Heart right ventricle (tissue), 16 donors: ENCODE results near the gene SOX9. TPM values are rescaled to one million over a fixed set of nuclear protein-coding genes. Genes with fewer than 3 reads are reported as not detected.

ENCODE experiments used
- ATAC-seq, 8 donors: fragments of 200-7000 bp; cut with Tn5 transposase; one replicate each; pipeline ENCODE4 v1.9.1; 2020; ENCODE audit warnings: mild to moderate bottlenecking in 8 of 8, moderate library complexity in 8 of 8, moderate number of reproducible peaks in 1 of 8
- DNase-seq, 2 donors: peaks; one replicate each; pipeline ENCODE4 v3.0.0-alpha.2; 2020
- H3K27ac ChIP-seq, 10 donors: fragments of 200-600 bp; sonication (generic) in 2 of 10; one replicate each; pipeline versions ENCODE4 v1.5.0 to v1.8.0; 2020 to 2022; ENCODE audit warnings: mild to moderate bottlenecking in 3 of 10
- H3K27me3 ChIP-seq, 7 donors: fragments of 200-600 bp; one replicate each; pipeline ENCODE4 v1.8.0; 2021 to 2022; ENCODE audit warnings: mild to moderate bottlenecking in 2 of 7
- H3K36me3 ChIP-seq, 9 donors: fragments of 200-600 bp; sonication (generic) in 1 of 9; one replicate each; pipeline versions ENCODE4 v1.5.0 to v1.8.0; 2020 to 2022; ENCODE audit warnings: mild to moderate bottlenecking in 2 of 9
- H3K4me1 ChIP-seq, 9 donors: fragments of 200-600 bp; sonication (generic) in 1 of 9; one replicate each; pipeline versions ENCODE4 v1.5.0 to v1.8.0; 2020 to 2022; ENCODE audit warnings: mild to moderate bottlenecking in 4 of 9
- H3K4me3 ChIP-seq, 10 donors: fragments of 200-600 bp; sonication (generic) in 2 of 10; one replicate each; pipeline versions ENCODE4 v1.5.0 to v1.8.0; 2020 to 2022; ENCODE audit warnings: mild to moderate bottlenecking in 7 of 10, moderate library complexity in 2 of 10
- H3K9me3 ChIP-seq, 11 donors: fragments of 200-600 bp in 10 of 11; sonication (generic) in 2 of 11; one replicate each; pipeline versions ENCODE4 v1.5.0 to v1.8.0; 2013 to 2022; ENCODE audit warnings: mild to moderate bottlenecking in 2 of 11, control low read depth in 1 of 11, moderate library complexity in 1 of 11
- WGBS, 2 donors: extraction: QIAGEN DNeasy Blood & Tissue Kit; methylation state at CpG; one replicate each; pipeline ENCODE4 v1.1.7; 2013; ENCODE audit warnings: inconsistent platforms in 1 of 2; 5-methylcytosine and 5-hydroxymethylcytosine counted together
- intact Hi-C, 10 donors: fragments of 100-400 bp; cut with DNase I; formaldehyde crosslinking; loops; one replicate each; pipeline versions ENCODE4 v1.11.1 to v1.14.2; 2022
- polyA plus RNA-seq, 2 donors: library from polyadenylated mRNA; stranded (reverse); fragments of 200-250 nt; gene quantifications; one replicate each; pipeline ENCODE4 v1.2.3, GENCODE V29; 2013
- total RNA-seq, 10 donors: library from RNA; stranded (reverse); fragmentation: NEBNext Ultra II Directional in 3 of 10; extraction: Animal tissue kit (Norgen Biotek cat#: 25700) in 3 of 10; gene quantifications; one replicate each; pipeline versions ENCODE4 v1.2.1 to v1.2.4, GENCODE V29; 2021 to 2023
- TF ChIP-seq, protein P1 (sequence below), 9 donors: fragments of 200-600 bp; sonication (generic) in 2 of 9; IDR thresholded peaks; one replicate each; pipeline versions ENCODE4 v1.5.0 to v1.8.0; 2021 to 2022; ENCODE audit warnings: antibody characterized with exemption in 9 of 9, mild to moderate bottlenecking in 5 of 9, moderate library complexity in 1 of 9
- donor health status: Arrhythmogenic right ventricular cardiomyopathy.
- donor health status: ischemic (EF 13 %, LVEDD 7.1; RV severe dilation, severe dysfunction).
- donor health status: healthy with polysubstance abuse.
- donor health status: DM: no; HTN: yes; CAD: no.
- donor health status: DM: no; HTN: no; CAD: no.
- donor health status: ischemic (EF 25% LVEDD 6.9; RV normal size, moderate dysfunction).
- donor health status: ischemic (EF 25% LVEDD 5.7; RV mildly dilated, moderate dysfunction).
- donor health status: healthy.
- donor health status: DM: yes; HTN: yes; CAD: no.
- donor health status: Ischemic cardiomyopathy.
- donor health status: ischemic (EF 35%, LVEDD 5.7; RV mildly dilated, moderate dysfunction).
- donor health status: nonischemic (EF 11% LVEDD 7.7; RV severe dilation, severe dysfunction).
- donor health status: DM: yes; HTN: yes; CAD: no.
- donor health status: PGD.
- donor health status: ischemic (EF 29% LVEDD 5.4; RV normal size, mild dysfunction).
- donor health status: nonischemic (EF 23%, LVEDD 6.1; RV moderate dilation, normal function).

SOX9 gene
- total and polyA plus RNA-seq, 12 donors: 5.0 to 25.7 (median 12.8) TPM

DNA sequence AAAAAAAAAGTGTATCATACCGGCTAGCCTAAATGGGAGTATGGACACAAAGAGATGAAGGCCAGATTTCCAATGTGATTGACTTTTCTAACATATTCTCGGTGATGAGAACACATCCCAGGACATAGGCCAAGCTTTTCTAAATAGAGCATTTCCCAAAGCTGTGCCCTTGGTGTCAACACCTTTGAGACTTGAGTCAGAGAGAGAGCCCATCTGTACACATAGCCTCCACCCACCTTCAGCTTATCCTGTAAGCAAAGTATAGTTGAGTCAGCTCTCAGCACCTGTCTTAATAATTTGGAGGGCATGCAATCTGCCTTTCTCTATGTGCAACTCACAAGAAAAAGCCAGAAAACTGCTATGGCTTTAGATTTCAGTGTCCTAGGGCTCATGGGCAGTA is 42.7 kb downstream of the SOX9 start:
- no peak overlapping the region for H3K4me3 ChIP-seq
- H3K36me3 ChIP-seq: no peaks in the 10 kb centered on the region
- peaks cover 0 to 14% (median 0%) of the 10 kb centered on the region in 9 donors for H3K4me1 ChIP-seq
- H3K27me3 ChIP-seq: no peaks in the 10 kb centered on the region
- ATAC-seq: peak in 6 of 8 donors; percentile 39 to 82 (median 55)
- intact Hi-C loops: no loop called here
- DNase-seq: no peak
- H3K9me3 ChIP-seq: no peaks in the 10 kb centered on the region
- H3K27ac ChIP-seq: no peak overlapping the region
- 61 to 70% methylated on average over 2 of the region's 2 CpGs for WGBS, 2 donors
- TF ChIP-seq, protein P1, sequence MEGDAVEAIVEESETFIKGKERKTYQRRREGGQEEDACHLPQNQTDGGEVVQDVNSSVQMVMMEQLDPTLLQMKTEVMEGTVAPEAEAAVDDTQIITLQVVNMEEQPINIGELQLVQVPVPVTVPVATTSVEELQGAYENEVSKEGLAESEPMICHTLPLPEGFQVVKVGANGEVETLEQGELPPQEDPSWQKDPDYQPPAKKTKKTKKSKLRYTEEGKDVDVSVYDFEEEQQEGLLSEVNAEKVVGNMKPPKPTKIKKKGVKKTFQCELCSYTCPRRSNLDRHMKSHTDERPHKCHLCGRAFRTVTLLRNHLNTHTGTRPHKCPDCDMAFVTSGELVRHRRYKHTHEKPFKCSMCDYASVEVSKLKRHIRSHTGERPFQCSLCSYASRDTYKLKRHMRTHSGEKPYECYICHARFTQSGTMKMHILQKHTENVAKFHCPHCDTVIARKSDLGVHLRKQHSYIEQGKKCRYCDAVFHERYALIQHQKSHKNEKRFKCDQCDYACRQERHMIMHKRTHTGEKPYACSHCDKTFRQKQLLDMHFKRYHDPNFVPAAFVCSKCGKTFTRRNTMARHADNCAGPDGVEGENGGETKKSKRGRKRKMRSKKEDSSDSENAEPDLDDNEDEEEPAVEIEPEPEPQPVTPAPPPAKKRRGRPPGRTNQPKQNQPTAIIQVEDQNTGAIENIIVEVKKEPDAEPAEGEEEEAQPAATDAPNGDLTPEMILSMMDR (IDR thresholded peaks at IDR 0.05): no peak

DNA sequence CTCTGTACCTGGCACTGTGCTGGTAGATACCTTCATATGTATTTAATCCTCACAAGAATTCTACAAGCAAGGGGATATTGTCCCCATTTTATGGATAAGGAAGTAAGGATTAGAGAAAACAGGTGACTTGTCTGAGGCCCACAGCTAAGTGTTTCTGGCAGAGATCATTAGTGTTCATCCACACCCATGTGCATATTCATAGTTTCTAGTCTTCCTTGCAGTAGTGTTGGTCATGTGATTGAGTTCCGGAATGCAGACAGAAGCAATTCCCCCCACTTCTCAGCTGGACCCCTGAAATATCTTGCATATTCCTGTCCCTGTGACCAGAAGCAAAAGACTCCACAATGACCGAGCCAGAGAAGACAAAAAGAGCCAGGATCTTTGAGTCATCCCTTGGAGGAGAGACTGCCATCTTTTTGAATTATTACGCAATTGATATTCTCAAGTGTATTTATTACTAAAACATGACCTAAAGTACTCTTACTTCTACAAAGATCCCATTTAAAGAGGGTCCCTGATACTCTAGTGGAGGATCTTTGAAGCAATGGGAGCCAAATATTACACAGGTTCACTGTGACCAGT is 43.4 kb downstream of the SOX9 start:
- H3K4me1 ChIP-seq: peaks cover 0 to 14% (median 0%) of the 10 kb centered on the region in 9 donors
- no peak overlapping the region for H3K4me3 ChIP-seq
- WGBS, 2 donors: 80 to 82% methylated on average over 3 of the region's 3 CpGs
- intact Hi-C loops: no loop called here
- no peaks in the 10 kb centered on the region for H3K36me3 ChIP-seq
- no peaks in the 10 kb centered on the region for H3K9me3 ChIP-seq
- no peaks in the 10 kb centered on the region for H3K27me3 ChIP-seq
- TF ChIP-seq, protein P1 (IDR thresholded peaks at IDR 0.05): no peak
- no peak overlapping the region for H3K27ac ChIP-seq
- DNase-seq (no peak), ATAC-seq (peak in 3 of 8 donors; percentile 44 to 56 (median 48))

DNA sequence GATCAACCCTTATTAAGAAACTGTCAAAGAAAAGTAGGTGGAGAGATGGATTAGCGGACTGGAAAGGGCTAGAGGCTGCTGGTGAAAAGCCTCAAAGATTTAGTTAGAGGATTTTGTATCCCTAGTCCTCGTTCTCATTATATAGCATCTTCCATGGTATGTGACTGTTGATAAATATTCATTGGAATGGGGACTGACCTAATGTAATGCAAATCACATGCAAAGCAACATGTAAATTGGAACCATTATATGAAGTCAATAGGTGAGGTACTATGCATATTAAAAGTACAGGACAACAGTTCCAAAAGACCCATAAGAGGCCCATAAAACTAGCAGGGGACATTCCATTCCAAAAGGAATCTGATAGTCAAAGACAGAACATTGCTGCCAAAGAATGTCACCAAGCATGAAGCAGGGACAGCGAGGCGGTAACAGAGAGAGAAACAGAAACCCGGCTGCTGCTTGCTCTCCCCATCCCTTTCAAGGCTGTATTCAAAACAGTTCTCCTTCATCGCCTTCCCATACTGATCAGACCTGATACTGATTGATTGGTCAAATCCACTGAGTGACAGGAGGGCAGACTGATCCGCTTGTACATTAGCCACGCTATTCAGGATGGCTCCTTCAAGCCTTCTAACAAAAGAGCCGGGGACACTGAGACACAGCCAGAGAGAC is 44.5 kb downstream of the SOX9 start:
- H3K36me3 ChIP-seq: no peaks in the 10 kb centered on the region
- H3K4me1 ChIP-seq: peaks cover 0 to 14% (median 0%) of the 10 kb centered on the region in 9 donors
- no peaks in the 10 kb centered on the region for H3K9me3 ChIP-seq
- WGBS, 2 donors: 69 to 71% methylated on average over 9 of the region's 9 CpGs
- H3K4me3 ChIP-seq: no peak overlapping the region
- no peaks in the 10 kb centered on the region for H3K27me3 ChIP-seq
- peak in 1 of 8 donors; percentile 65 for ATAC-seq
- TF ChIP-seq, protein P1 (IDR thresholded peaks at IDR 0.05): no peak
- no peak for DNase-seq
- intact Hi-C loops: loop anchor here in 1 of 10 donors (5.0 kb wide), 1 partner anchor 43 kb away; the partner anchor contains the start of gene SOX9
- H3K27ac ChIP-seq: no peak overlapping the region

DNA sequence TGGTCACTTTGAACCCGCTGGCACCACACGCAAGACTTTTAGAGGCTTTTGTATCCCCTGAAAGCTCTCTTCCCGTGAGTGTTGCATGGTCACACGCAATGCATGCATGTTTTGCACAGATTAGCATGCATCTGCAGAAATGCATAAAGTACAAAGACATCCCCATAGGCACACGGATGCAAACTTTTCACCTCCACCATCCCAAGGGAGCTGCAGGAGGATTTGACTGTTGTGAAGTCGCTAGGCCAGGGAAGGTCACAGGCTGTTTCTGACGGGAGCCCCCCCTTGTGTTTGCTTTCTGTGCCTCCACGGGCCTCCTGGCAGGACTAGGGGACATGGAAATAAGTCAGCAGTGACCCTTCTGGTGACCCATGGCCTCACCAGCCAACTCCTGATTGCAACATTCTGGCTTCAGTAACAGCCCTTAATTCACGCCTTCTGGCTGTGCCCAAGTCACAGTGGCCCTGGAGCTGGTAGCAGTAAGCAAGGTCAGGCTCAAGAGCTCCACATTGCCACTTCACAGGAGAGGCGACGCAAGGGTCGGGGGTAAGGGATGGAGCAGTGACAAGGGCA is 45.1 kb downstream of the SOX9 start:
- ATAC-seq (peak in 6 of 8 donors; percentile 36 to 64 (median 56)), DNase-seq (peak in 1 of 2 donors; percentile 18)
- H3K27ac ChIP-seq: no peak overlapping the region
- TF ChIP-seq, protein P1 (IDR thresholded peaks at IDR 0.05): no peak
- no peaks in the 10 kb centered on the region for H3K36me3 ChIP-seq
- 59 to 66% methylated on average over 12 of the region's 12 CpGs for WGBS, 2 donors
- intact Hi-C loops: loop anchor here in 1 of 10 donors (5.0 kb wide), 1 partner anchor 44 kb away; the partner anchor contains the start of gene SOX9
- peaks cover 0 to 14% (median 0%) of the 10 kb centered on the region in 9 donors for H3K4me1 ChIP-seq
- H3K4me3 ChIP-seq: no peak overlapping the region
- no peaks in the 10 kb centered on the region for H3K27me3 ChIP-seq
- no peaks in the 10 kb centered on the region for H3K9me3 ChIP-seq
